ENCODE data around the gene KRTAP3-1.

DNA sequence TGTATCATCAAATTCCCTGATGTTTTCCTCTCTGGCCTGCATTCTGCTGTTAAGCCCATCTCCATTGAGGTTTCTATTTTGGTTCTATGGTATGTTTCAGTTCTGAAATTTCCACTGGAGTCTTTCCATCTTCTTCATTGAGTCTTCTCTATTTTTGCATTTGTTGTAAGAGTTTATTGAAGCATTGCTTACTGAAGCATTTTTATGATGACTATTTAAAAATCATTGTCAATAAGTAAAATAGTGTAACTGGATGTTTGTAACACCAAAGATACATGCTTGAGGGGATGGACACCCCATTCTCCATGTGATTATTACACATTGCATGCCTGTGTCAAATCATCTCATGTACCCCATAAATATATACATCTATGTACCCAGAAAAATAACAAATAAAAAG is 33.4 kb downstream of the KRTAP3-1 start:
- TF ChIP-seq, protein P1, sequence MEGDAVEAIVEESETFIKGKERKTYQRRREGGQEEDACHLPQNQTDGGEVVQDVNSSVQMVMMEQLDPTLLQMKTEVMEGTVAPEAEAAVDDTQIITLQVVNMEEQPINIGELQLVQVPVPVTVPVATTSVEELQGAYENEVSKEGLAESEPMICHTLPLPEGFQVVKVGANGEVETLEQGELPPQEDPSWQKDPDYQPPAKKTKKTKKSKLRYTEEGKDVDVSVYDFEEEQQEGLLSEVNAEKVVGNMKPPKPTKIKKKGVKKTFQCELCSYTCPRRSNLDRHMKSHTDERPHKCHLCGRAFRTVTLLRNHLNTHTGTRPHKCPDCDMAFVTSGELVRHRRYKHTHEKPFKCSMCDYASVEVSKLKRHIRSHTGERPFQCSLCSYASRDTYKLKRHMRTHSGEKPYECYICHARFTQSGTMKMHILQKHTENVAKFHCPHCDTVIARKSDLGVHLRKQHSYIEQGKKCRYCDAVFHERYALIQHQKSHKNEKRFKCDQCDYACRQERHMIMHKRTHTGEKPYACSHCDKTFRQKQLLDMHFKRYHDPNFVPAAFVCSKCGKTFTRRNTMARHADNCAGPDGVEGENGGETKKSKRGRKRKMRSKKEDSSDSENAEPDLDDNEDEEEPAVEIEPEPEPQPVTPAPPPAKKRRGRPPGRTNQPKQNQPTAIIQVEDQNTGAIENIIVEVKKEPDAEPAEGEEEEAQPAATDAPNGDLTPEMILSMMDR (IDR thresholded peaks at IDR 0.05): no peak
- TF ChIP-seq POLR2AphosphoS5 (IDR thresholded peaks at IDR 0.05): no peak
